K562 (cell line): ENCODE data around the gene SYNJ2. TPM values are rescaled to one million over a fixed set of nuclear protein-coding genes. Genes with fewer than 3 reads are reported as not detected.

ENCODE experiments used
- CC2D1A ChIP-seq: fragments of 450-650 bp; IDR thresholded peaks from 2 replicates; pipeline ENCODE4 v1.6.1; 2017; ENCODE audit warnings: mild to moderate bottlenecking
- DMBX1 ChIP-seq: fragments of 250-450 bp; sonication (Bioruptor Pico); IDR thresholded peaks from 2 replicates; pipeline ENCODE4 v1.8.0; 2022; ENCODE audit warnings: inconsistent platforms, mild to moderate bottlenecking, moderate library complexity, borderline replicate concordance
- ELF1 ChIP-seq: fragments of 200-800 bp; sonication (Bioruptor generic); IDR thresholded peaks from 2 replicates; pipeline ENCODE4 v1.6.1; 2016; ENCODE audit warnings: missing genetic modification characterization, missing compliant biosample characterization
- HDAC2 ChIP-seq: fragments of 450-650 bp; IDR thresholded peaks from 2 replicates; pipeline ENCODE4 v1.6.1; 2016; ENCODE audit warnings: mild to moderate bottlenecking
- LEF1 ChIP-seq: fragments of 450-650 bp; IDR thresholded peaks from 2 replicates; pipeline ENCODE4 v1.6.1; 2016; ENCODE audit warnings: mild to moderate bottlenecking
- SIN3B ChIP-seq: fragments of 450-650 bp; IDR thresholded peaks from 2 replicates; pipeline ENCODE4 v1.6.1; 2017; ENCODE audit warnings: low read depth, mild to moderate bottlenecking, moderate library complexity
- ZNF436 ChIP-seq: fragments of 250-450, 450-650 bp; sonication (Bioruptor Pico); formaldehyde crosslinking; IDR thresholded peaks from 2 replicates; pipeline ENCODE4 v1.7.0; 2020; ENCODE audit warnings: mild to moderate bottlenecking
- ZNF584 ChIP-seq: fragments of 200-800 bp; sonication (Bioruptor generic); IDR thresholded peaks from 2 replicates; pipeline ENCODE4 v1.6.1; 2016; ENCODE audit warnings: low read depth, mild to moderate bottlenecking, missing genetic modification characterization, missing compliant biosample characterization
- ZNF766 ChIP-seq: fragments of 200-800 bp; sonication (Bioruptor generic); conservative IDR thresholded peaks from 2 replicates; pipeline ENCODE4 v1.6.1; 2016; ENCODE audit warnings: missing genetic modification characterization, missing compliant biosample characterization
- polyA plus RNA-seq, 8 experiments: library from polyadenylated mRNA; depleted of rRNA in 4 of 8; stranded (reverse) in 5 of 8; unstranded in 3 of 8; fragments of >200 nt; fragmentation: Nextera tagmentation in 2 of 8; fragmentation: Illumina TruSeq in 1 of 8; extraction: Ambion mirVana in 2 of 8; extraction: Trizol in 1 of 8; gene quantifications; 2 replicates each; pipeline versions ENCODE4 v1.2.1 to v1.2.3, GENCODE V29; 2011 to 2014; ENCODE audit warnings: inconsistent platforms in 1 of 8, missing spikeins in 1 of 8
- total RNA-seq, 7 experiments: library from RNA; depleted of rRNA in 6 of 7; stranded (reverse); fragments of >200 nt in 6 of 7; fragmentation: Illumina TruSeq in 2 of 7; extraction: Trizol in 2 of 7; gene quantifications; 2 replicates each; pipeline versions ENCODE4 v1.2.1 to v1.2.3, GENCODE V29; 2011 to 2021; ENCODE audit warnings: low replicate concordance in 1 of 7
- TF ChIP-seq, protein P1 (sequence below), 2 experiments: IDR thresholded peaks; 2 replicates each; pipeline ENCODE4 v1.6.1; 2012; ENCODE audit warnings: improper control_type of control experiment in 2 of 2, low read depth in 2 of 2, low read length in 2 of 2, borderline replicate concordance in 1 of 2
- TF ChIP-seq, protein P2 (sequence below), 2 experiments: fragments of 450-650 bp in 1 of 2; sonication (generic) in 1 of 2; formaldehyde crosslinking in 1 of 2; IDR thresholded peaks in 1 of 2; conservative IDR thresholded peaks in 1 of 2; 2 replicates each; pipeline versions ENCODE4 v1.6.1 to v1.8.1; 2016 to 2023; ENCODE audit warnings: mild to moderate bottlenecking in 2 of 2, moderate library complexity in 2 of 2, inconsistent platforms in 1 of 2, missing genetic modification reagents in 1 of 2
- TF ChIP-seq, protein P3 (sequence below): IDR thresholded peaks from 2 replicates; pipeline ENCODE4 v1.6.1; 2012; ENCODE audit warnings: low read depth, low read length, improper control_type of control experiment, borderline replicate concordance
- TF ChIP-seq, protein P4 (sequence below), 2 experiments: fragments of 150-350 bp in 1 of 2; IDR thresholded peaks; 2 replicates each; pipeline ENCODE4 v1.6.1; 2012 to 2016; ENCODE audit warnings: low read depth in 2 of 2, low read length in 2 of 2, mild to moderate bottlenecking in 1 of 2, moderate library complexity in 1 of 2
- TF ChIP-seq, protein P5 (sequence below): fragments of 450-650 bp; formaldehyde crosslinking; conservative IDR thresholded peaks from 2 replicates; pipeline ENCODE4 v1.4.0; 2022; ENCODE audit warnings: mild to moderate bottlenecking, missing genetic modification characterization

SYNJ2 gene
- total and polyA plus RNA-seq, 9 of the 15 experiments (the other 6 are each of a cell fraction or from before 2014, with no cell fraction given), result 3.0 to 27.7 (median 17.8) TPM

DNA sequence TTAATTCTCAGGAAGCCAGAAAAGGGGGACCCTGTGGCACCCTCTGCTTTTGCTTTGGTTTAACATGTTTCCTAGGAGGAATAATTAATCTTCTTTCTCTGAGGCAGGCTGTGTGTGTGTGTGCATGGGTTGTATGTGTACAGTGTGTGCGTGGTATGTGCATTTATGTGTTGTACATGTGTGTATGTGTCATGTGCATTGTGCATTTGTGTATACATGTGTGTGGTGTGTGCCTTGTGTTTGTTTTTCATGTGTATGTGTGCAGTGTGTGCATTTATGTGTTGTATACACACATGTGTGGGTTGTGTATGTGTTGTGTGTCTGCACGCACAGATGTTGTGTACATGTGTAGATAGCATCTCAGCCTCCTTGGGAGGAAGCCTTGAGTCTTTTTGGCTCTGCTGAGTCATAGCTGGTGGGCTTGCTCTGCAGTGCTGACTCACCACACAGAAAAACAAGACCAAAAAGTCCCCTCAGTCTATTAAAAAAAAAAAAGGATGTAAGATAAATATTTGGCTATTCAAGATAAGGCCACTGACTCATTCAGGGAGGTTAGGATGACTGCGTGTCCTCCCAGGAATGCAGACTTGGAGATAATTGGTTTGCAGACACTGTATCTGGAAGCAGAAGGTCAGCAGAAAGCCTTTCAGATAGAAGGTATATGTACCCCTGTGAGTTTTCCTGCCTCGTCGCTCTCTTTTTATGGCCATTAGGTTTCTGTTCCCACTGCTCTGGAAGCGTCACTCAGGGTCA, 58.6 kb downstream of the SYNJ2 start (continued):
- TF ChIP-seq, protein P1, sequence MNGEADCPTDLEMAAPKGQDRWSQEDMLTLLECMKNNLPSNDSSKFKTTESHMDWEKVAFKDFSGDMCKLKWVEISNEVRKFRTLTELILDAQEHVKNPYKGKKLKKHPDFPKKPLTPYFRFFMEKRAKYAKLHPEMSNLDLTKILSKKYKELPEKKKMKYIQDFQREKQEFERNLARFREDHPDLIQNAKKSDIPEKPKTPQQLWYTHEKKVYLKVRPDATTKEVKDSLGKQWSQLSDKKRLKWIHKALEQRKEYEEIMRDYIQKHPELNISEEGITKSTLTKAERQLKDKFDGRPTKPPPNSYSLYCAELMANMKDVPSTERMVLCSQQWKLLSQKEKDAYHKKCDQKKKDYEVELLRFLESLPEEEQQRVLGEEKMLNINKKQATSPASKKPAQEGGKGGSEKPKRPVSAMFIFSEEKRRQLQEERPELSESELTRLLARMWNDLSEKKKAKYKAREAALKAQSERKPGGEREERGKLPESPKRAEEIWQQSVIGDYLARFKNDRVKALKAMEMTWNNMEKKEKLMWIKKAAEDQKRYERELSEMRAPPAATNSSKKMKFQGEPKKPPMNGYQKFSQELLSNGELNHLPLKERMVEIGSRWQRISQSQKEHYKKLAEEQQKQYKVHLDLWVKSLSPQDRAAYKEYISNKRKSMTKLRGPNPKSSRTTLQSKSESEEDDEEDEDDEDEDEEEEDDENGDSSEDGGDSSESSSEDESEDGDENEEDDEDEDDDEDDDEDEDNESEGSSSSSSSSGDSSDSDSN (IDR thresholded peaks at IDR 0.05; ENCODE audit: borderline replicate concordance in 1 of 2, low read depth in 2 of 2, low read length in 2 of 2), result 0 out of 4 replicates have a peak, but pooled peaks of 1 of the 2 experiments have one; percentile 34
- TF ChIP-seq ZNF436 (CRISPR knock-in tag), result no peak
- TF ChIP-seq CC2D1A, result 0 out of 2 replicates have a peak, but pooled peaks have one; percentile 25
- TF ChIP-seq HDAC2, result peak; percentile 95
- TF ChIP-seq LEF1, result peak; percentile 92
- peak; percentile 48; the same call in 1 of the 2 replicates for TF ChIP-seq DMBX1 (CRISPR knock-in tag)
- peak; percentile 79; the same call in 1 of the 2 replicates for TF ChIP-seq ZNF766
- TF ChIP-seq, protein P2, sequence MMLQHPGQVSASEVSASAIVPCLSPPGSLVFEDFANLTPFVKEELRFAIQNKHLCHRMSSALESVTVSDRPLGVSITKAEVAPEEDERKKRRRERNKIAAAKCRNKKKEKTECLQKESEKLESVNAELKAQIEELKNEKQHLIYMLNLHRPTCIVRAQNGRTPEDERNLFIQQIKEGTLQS (IDR thresholded peaks at IDR 0.05), result peak; percentile 99
- TF ChIP-seq, protein P2 (CRISPR knock-in tag; conservative IDR thresholded peaks at IDR 0.05), result peak; percentile 96; the same call in 1 of the 2 replicates
- TF ChIP-seq, protein P3, sequence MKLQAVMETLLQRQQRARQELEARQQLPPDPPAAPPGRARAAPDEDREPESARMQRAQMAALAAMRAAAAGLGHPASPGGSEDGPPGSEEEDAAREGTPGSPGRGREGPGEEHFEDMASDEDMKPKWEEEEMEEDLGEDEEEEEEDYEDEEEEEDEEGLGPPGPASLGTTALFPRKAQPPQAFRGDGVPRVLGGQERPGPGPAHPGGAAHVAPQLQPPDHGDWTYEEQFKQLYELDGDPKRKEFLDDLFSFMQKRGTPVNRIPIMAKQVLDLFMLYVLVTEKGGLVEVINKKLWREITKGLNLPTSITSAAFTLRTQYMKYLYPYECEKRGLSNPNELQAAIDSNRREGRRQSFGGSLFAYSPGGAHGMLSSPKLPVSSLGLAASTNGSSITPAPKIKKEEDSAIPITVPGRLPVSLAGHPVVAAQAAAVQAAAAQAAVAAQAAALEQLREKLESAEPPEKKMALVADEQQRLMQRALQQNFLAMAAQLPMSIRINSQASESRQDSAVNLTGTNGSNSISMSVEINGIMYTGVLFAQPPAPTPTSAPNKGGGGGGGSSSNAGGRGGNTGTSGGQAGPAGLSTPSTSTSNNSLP, result peak; percentile 99
- no peak for TF ChIP-seq SIN3B
- TF ChIP-seq, protein P4, sequence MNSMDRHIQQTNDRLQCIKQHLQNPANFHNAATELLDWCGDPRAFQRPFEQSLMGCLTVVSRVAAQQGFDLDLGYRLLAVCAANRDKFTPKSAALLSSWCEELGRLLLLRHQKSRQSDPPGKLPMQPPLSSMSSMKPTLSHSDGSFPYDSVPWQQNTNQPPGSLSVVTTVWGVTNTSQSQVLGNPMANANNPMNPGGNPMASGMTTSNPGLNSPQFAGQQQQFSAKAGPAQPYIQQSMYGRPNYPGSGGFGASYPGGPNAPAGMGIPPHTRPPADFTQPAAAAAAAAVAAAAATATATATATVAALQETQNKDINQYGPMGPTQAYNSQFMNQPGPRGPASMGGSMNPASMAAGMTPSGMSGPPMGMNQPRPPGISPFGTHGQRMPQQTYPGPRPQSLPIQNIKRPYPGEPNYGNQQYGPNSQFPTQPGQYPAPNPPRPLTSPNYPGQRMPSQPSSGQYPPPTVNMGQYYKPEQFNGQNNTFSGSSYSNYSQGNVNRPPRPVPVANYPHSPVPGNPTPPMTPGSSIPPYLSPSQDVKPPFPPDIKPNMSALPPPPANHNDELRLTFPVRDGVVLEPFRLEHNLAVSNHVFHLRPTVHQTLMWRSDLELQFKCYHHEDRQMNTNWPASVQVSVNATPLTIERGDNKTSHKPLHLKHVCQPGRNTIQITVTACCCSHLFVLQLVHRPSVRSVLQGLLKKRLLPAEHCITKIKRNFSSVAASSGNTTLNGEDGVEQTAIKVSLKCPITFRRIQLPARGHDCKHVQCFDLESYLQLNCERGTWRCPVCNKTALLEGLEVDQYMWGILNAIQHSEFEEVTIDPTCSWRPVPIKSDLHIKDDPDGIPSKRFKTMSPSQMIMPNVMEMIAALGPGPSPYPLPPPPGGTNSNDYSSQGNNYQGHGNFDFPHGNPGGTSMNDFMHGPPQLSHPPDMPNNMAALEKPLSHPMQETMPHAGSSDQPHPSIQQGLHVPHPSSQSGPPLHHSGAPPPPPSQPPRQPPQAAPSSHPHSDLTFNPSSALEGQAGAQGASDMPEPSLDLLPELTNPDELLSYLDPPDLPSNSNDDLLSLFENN (IDR thresholded peaks at IDR 0.05; ENCODE audit: low read depth in 2 of 2, low read length in 2 of 2), result peak in 1 of 2 experiments; percentile 87; a peak in 2 of 4 replicates
- TF ChIP-seq, protein P5, sequence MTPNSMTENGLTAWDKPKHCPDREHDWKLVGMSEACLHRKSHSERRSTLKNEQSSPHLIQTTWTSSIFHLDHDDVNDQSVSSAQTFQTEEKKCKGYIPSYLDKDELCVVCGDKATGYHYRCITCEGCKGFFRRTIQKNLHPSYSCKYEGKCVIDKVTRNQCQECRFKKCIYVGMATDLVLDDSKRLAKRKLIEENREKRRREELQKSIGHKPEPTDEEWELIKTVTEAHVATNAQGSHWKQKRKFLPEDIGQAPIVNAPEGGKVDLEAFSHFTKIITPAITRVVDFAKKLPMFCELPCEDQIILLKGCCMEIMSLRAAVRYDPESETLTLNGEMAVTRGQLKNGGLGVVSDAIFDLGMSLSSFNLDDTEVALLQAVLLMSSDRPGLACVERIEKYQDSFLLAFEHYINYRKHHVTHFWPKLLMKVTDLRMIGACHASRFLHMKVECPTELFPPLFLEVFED (CRISPR knock-in tag), result peak; percentile 79
- TF ChIP-seq ZNF584 (CRISPR knock-in tag), result peak; percentile 74; the same call in 1 of the 2 replicates
- peak; percentile 35; the same call in 1 of the 2 replicates for TF ChIP-seq ELF1 (tag)
